ENCODE data around the gene SV2C. TPM values are rescaled to one million over a fixed set of nuclear protein-coding genes. Genes with fewer than 3 reads are reported as not detected.

SV2C gene
- total and polyA plus RNA-seq, 10 of the 15 experiments (the other 5 are each of a cell fraction or from before 2014, with no cell fraction given), result under 0.01 to 1.1 (median 0.63) TPM

- H3K4me3 ChIP-seq, result no peak overlapping the region
- RAD21 ChIA-PET (ENCODE audit: unreplicated experiment), result no interaction called here
- WGBS (ENCODE audit: insufficient coverage, insufficient replicate concordance, low lambda C conversion rate, missing lambda C conversion rate), result 59% methylated on average over 7 of the region's 7 CpGs
- ATAC-seq (no peak), DNase-seq (ENCODE audit: low read depth, low spot score) (no peak), FAIRE-seq (no peak)
- no peak overlapping the region for H3K4me2 ChIP-seq (ENCODE audit: control insufficient read depth, insufficient read depth)
- no peaks in the 10 kb centered on the region for H3K4me1 ChIP-seq (ENCODE audit: control insufficient read depth, insufficient read depth, low read length)
- H3K27me3 ChIP-seq (replicated peaks in 1 of 2; ENCODE audit: control insufficient read depth in 2 of 2, insufficient read depth in 2 of 2, low read length in 1 of 2), result no peaks in the 10 kb centered on the region; a peak in 1 of 4 replicates
- H3K27ac ChIP-seq (ENCODE audit: control insufficient read depth, insufficient read depth), result no peak overlapping the region
- CTCF ChIA-PET, result no interaction called here
- no TSS peak for BruUV-seq (replicated peaks)
- no peak overlapping the region for H3K9ac ChIP-seq (ENCODE audit: control insufficient read depth, insufficient read depth, low read length)
- H3K9me3 ChIP-seq (replicated peaks; ENCODE audit: control insufficient read depth, insufficient read depth, low read length), result no peaks in the 10 kb centered on the region
- in situ Hi-C loops (cut with MboI), result loop anchor here (5.0 kb wide), 1 partner anchor 512 kb away; no protein-coding TSS in a partner anchor
- H3K36me3 ChIP-seq (ENCODE audit: control insufficient read depth in 2 of 2, insufficient read depth in 2 of 2, low read length in 1 of 2), result no peaks in the 10 kb centered on the region
- no peak for TF ChIP-seq KAT2A (conservative IDR thresholded peaks at IDR 0.05; ENCODE audit: control insufficient read depth, low read depth, low read length)
- TF ChIP-seq TARDBP (IDR thresholded peaks at IDR 0.05; ENCODE audit: borderline replicate concordance), result no peak
- no peak for TF ChIP-seq PBX3 (IDR thresholded peaks at IDR 0.05; ENCODE audit: insufficient replicate concordance, low read depth, low read length)
- no peak for TF ChIP-seq BHLHE40 (IDR thresholded peaks at IDR 0.05; ENCODE audit: borderline replicate concordance in 1 of 2, low read depth in 2 of 2, low read length in 1 of 2)
- no peak for TF ChIP-seq MYC (IDR thresholded peaks at IDR 0.05; ENCODE audit: insufficient read depth, insufficient read length, insufficient replicate concordance, low read length, severe bottlenecking)
- TF ChIP-seq WRNIP1 (IDR thresholded peaks at IDR 0.05; ENCODE audit: borderline replicate concordance, low read depth, low read length), result no peak
- TF ChIP-seq SMAD1 (IDR thresholded peaks at IDR 0.05; ENCODE audit: low read depth, partially characterized antibody), result no peak
- no peak for TF ChIP-seq ASH2L (IDR thresholded peaks at IDR 0.05; ENCODE audit: borderline replicate concordance, low read depth)
- TF ChIP-seq POLR2AphosphoS5 (IDR thresholded peaks at IDR 0.05; ENCODE audit: low read length), result no peak
- TF ChIP-seq HDGF (IDR thresholded peaks at IDR 0.05), result no peak
- no peak for TF ChIP-seq IRF3 (IDR thresholded peaks at IDR 0.05)
- no peak for TF ChIP-seq EED (IDR thresholded peaks at IDR 0.05; ENCODE audit: low read depth)
- no peak for TF ChIP-seq DPF2 (IDR thresholded peaks at IDR 0.05)
- TF ChIP-seq, protein P1, sequence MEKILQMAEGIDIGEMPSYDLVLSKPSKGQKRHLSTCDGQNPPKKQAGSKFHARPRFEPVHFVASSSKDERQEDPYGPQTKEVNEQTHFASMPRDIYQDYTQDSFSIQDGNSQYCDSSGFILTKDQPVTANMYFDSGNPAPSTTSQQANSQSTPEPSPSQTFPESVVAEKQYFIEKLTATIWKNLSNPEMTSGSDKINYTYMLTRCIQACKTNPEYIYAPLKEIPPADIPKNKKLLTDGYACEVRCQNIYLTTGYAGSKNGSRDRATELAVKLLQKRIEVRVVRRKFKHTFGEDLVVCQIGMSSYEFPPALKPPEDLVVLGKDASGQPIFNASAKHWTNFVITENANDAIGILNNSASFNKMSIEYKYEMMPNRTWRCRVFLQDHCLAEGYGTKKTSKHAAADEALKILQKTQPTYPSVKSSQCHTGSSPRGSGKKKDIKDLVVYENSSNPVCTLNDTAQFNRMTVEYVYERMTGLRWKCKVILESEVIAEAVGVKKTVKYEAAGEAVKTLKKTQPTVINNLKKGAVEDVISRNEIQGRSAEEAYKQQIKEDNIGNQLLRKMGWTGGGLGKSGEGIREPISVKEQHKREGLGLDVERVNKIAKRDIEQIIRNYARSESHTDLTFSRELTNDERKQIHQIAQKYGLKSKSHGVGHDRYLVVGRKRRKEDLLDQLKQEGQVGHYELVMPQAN (conservative IDR thresholded peaks at IDR 0.05), result no peak
- intact Hi-C loops (cut with micrococcal nuclease; ENCODE audit: unreplicated experiment), result loop anchor here (10.0 kb wide), 2 partner anchors 245 to 1315 kb away; no protein-coding TSS in a partner anchor
- no peaks in the 10 kb centered on the region for H3K79me2 ChIP-seq (ENCODE audit: control insufficient read depth, insufficient read depth, low read length)
- no peaks in the 10 kb centered on the region for H4K20me1 ChIP-seq (ENCODE audit: control insufficient read depth, insufficient read depth)
- H2AFZ ChIP-seq (ENCODE audit: control insufficient read depth, low read depth, low read length), result no peak overlapping the region
- SMC1A ChIA-PET (ENCODE audit: uncharacterized antibody, unreplicated experiment), result interaction anchor here (1.0 kb wide), 1 partner anchor 514 kb away, joined by 3 read pairs; no protein-coding TSS in a partner anchor
- POLR2A ChIA-PET, result no interaction called here
Observed at GRCh38 chr5:76249621-76250020, 166.4 kb downstream of the SV2C start.
